Chondrocyte (in vitro differentiated cells): ENCODE results near the gene FRZB. TPM values are rescaled to one million over a fixed set of nuclear protein-coding genes. Genes with fewer than 3 reads are reported as not detected.

Experiments used
- DNase-seq: peaks from one replicate; pipeline ENCODE4 v3.0.0; 2021; ENCODE audit warnings: mixed read lengths, low spot score
- H3K27ac Mint-ChIP-seq: one replicate; pipeline ENCODE4 v1.8.0; 2021; ENCODE audit warnings: mild to moderate bottlenecking, moderate library complexity, mixed read lengths; ENCODE audit not compliant: unreplicated experiment
- H3K27me3 Mint-ChIP-seq: 2 replicates; pipeline ENCODE4 v1.8.0; 2021; ENCODE audit warnings: low read depth, mixed read lengths
- H3K36me3 Mint-ChIP-seq: 2 replicates; pipeline ENCODE4 v1.8.0; 2021; ENCODE audit warnings: low read depth, mixed read lengths
- H3K4me1 Mint-ChIP-seq: 2 replicates; pipeline ENCODE4 v1.8.0; 2021; ENCODE audit warnings: low read depth, mild to moderate bottlenecking, mixed read lengths
- H3K4me3 Mint-ChIP-seq: one replicate; pipeline ENCODE4 v1.8.0; 2021; ENCODE audit warnings: mild to moderate bottlenecking, moderate library complexity, mixed read lengths; ENCODE audit not compliant: unreplicated experiment
- H3K9me3 Mint-ChIP-seq: 2 replicates; pipeline ENCODE4 v1.8.0; 2021; ENCODE audit warnings: low read depth, mixed read lengths
- CTCF ChIP-seq: fragments of 200-600 bp; sonication (generic); IDR thresholded peaks from 2 replicates; pipeline ENCODE4 v1.5.0; 2021; ENCODE audit warnings: antibody characterized with exemption, mild to moderate bottlenecking, moderate library complexity
- total RNA-seq: library from RNA; stranded (reverse); gene quantifications from 3 replicates; pipeline ENCODE4 v1.2.1, GENCODE V29; 2021

Gene FRZB
- total RNA-seq, 1 donor from 2014 or later: 15.0 TPM

DNA sequence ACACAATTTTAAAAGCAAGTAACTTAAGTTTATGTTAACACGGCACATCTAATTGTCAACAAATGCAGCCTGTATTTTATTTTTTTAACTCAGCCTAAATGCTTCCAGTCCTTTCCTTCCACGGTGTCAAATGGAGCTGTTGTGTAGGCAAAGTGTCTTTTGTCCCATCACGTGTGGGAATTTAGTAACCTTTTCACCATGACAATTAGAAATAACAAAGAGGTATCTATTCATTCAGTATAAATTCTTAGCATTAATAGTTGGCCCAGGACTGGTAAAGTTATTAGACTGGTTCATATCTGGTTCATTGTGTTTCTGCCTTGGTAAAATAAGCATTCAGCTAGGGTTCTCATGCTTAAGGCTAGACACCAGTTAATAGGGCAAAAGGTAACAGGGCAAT lies 47.9 kb downstream of the FRZB start:
- Mint-ChIP-seq H3K27ac (peak overlapping the region; percentile 45), H3K4me1 (peaks cover 30% of the 10 kb centered on the region), H3K27me3 (no peaks in the 10 kb centered on the region), H3K9me3 (no peaks in the 10 kb centered on the region), H3K4me3 (no peak overlapping the region), H3K36me3 (no peaks in the 10 kb centered on the region)
- DNase-seq: no peak
- TF ChIP-seq CTCF: no peak

DNA sequence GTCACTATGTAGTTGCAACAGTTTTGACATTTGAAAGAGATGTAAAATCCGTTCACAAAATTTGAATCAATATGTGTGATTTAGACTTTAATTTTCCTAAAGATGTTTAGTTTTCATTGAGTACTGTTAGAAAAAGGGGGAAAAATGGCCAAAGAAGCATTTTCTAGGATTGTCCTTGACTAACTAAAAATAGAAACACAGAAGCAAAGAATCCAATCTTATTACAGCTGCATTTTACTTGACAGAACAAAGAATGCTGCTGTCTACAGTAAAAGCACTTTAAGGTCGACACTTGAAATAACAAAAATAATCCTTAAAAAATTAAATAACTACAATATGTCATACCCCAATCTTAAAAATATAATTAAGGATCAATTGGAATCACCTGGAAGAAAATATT lies 48.9 kb downstream of the FRZB start:
- H3K27ac Mint-ChIP-seq: peak overlapping the region; percentile 75
- no peak overlapping the region for H3K4me3 Mint-ChIP-seq
- no peaks in the 10 kb centered on the region for H3K9me3 Mint-ChIP-seq
- H3K36me3 Mint-ChIP-seq: no peaks in the 10 kb centered on the region
- no peaks in the 10 kb centered on the region for H3K27me3 Mint-ChIP-seq
- no peak for DNase-seq
- H3K4me1 Mint-ChIP-seq: peaks cover 26% of the 10 kb centered on the region
- TF ChIP-seq CTCF: no peak

- Mint-ChIP-seq H3K9me3 (no peaks in the 10 kb centered on the region), H3K36me3 (no peaks in the 10 kb centered on the region), H3K27me3 (no peaks in the 10 kb centered on the region), H3K4me1 (peaks cover 26% of the 10 kb centered on the region), H3K27ac (peak overlapping the region; percentile 75), H3K4me3 (peak overlapping the region; percentile 1)
- no peak for TF ChIP-seq CTCF
- DNase-seq: no peak
These were observed 49.6 kb downstream of the FRZB start for GRCh38 chr2:182816866-182817265.

GRCh38 chr2:182814804-182815203 lies 51.6 kb downstream of the FRZB start:
- TF ChIP-seq CTCF: no peak
- Mint-ChIP-seq H3K9me3 (no peaks in the 10 kb centered on the region), H3K27me3 (no peaks in the 10 kb centered on the region), H3K4me3 (no peak overlapping the region), H3K4me1 (peaks cover 26% of the 10 kb centered on the region), H3K36me3 (no peaks in the 10 kb centered on the region), H3K27ac (no peak overlapping the region)
- DNase-seq: no peak

DNA sequence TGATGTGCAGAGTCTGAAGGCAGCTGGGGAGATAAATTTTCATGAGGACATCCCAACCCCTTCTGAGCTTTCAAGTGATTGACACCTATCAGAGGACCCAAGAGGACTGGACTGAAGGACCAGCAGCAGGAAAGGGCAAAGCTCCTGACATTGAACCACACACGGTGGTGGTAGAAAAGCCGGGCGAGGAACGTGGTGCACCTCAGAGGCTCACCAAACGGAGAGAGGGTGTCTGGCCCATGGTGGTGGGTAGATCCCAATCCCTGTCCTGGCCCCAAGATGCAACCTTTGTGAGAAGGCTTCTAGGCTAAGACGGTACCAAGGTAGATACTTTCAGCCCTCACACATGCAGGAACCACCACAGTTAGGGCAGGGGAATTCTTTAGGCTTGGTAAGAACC lies 52.1 kb downstream of the FRZB start:
- no peak overlapping the region for H3K4me3 Mint-ChIP-seq
- H3K4me1 Mint-ChIP-seq: peaks cover 26% of the 10 kb centered on the region
- H3K36me3 Mint-ChIP-seq: no peaks in the 10 kb centered on the region
- no peak overlapping the region for H3K27ac Mint-ChIP-seq
- no peak for DNase-seq
- TF ChIP-seq CTCF: no peak
- no peaks in the 10 kb centered on the region for H3K27me3 Mint-ChIP-seq
- no peaks in the 10 kb centered on the region for H3K9me3 Mint-ChIP-seq
